SU-DHL-6 (cell line): Measurements from ENCODE around the gene HOXA10.

Experiments used
- EZH2phosphoT487 ChIP-seq: fragments of 200-600 bp; sonication (generic), shearing (Covaris generic); conservative IDR thresholded peaks from 2 replicates; pipeline ENCODE4 v1.6.1; 2018; ENCODE audit warnings: mild to moderate bottlenecking, antibody characterized with exemption, low read length, moderate library complexity, mixed read lengths
- TF ChIP-seq, protein P1 (sequence below): fragments of 200-600 bp; sonication (generic); IDR thresholded peaks from one replicate; pipeline ENCODE4 v1.5.1; 2017; ENCODE audit warnings: antibody characterized with exemption, mild to moderate bottlenecking, low read length, moderate library complexity; ENCODE audit not compliant: insufficient read depth, poor library complexity, severe bottlenecking

DNA sequence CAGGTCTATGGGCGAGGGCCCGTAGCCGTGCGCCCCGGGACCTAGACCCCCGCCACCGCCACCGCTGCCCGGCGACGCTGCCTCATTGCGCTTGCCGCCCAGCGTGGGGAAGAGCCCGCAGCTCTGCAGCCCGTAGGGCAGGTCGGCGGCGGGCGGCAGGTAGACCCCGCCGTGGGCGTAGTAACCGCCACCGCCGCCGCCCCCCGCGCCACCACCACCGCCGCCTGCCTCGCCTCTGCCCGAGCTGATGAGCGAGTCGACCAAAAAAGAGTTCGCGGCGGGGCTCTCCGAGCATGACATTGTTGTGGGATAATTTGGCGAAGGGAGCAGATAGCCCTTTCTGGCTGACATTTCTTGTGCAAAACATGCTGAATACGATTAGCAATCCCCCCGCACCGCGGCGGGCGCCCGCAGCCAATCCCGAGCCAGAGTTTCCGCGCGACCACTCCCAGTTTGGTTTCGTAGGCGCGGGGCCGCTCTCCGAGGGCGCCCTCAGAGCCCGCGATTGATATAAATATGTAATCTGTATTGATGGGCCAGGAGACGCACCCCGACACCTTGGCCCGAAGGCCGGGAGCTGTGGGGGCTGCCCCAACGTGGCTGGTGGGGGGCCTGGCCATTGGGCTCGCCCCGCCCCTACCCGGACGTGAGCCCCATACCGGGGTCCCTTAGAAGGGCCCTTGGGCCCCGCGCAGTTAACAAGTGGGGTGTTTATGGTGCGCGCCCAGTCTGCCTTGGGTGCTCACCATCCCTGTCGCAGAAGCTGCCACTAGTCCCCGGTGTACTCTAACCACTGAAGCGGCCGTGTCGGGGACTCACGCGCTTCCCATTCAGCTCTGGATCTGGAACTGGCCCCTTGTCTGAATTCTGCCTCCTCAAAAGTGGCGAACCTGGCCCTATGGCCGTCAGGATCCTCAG lies at the start of gene HOXA10:
- TF ChIP-seq, protein P1, sequence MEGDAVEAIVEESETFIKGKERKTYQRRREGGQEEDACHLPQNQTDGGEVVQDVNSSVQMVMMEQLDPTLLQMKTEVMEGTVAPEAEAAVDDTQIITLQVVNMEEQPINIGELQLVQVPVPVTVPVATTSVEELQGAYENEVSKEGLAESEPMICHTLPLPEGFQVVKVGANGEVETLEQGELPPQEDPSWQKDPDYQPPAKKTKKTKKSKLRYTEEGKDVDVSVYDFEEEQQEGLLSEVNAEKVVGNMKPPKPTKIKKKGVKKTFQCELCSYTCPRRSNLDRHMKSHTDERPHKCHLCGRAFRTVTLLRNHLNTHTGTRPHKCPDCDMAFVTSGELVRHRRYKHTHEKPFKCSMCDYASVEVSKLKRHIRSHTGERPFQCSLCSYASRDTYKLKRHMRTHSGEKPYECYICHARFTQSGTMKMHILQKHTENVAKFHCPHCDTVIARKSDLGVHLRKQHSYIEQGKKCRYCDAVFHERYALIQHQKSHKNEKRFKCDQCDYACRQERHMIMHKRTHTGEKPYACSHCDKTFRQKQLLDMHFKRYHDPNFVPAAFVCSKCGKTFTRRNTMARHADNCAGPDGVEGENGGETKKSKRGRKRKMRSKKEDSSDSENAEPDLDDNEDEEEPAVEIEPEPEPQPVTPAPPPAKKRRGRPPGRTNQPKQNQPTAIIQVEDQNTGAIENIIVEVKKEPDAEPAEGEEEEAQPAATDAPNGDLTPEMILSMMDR = no peak
- TF ChIP-seq EZH2phosphoT487 = no peak
